Central memory CD8-positive, alpha-beta T cell (primary cell): Measurements from ENCODE around the gene CARD9.
A peak's percentile ranks its signal among the peaks of the same experiment; 100 is the strongest.

Experiments
- ATAC-seq: fragments of 150-1000 bp; cut with Tn5 transposase; replicated peaks from 2 replicates; pipeline ENCODE4 v1.10.0; 2022; ENCODE audit warnings: mild to moderate bottlenecking, moderate FRiP score, moderate number of reproducible peaks; ENCODE audit not compliant: poor library complexity, severe bottlenecking; ENCODE audit errors: extremely low read depth
- DNase-seq, 2 donors: peaks; one replicate each; pipeline ENCODE4 v3.0.0; 2021; ENCODE audit warnings: low spot score in 2 of 2
- H3K27ac Mint-ChIP-seq: one replicate; pipeline ENCODE4 v1.8.0; 2022; ENCODE audit warnings: low read depth, mild to moderate bottlenecking, moderate library complexity, mixed read lengths
- H3K27me3 Mint-ChIP-seq: one replicate; pipeline ENCODE4 v1.8.0; 2022; ENCODE audit warnings: mixed read lengths
- H3K36me3 Mint-ChIP-seq: one replicate; pipeline ENCODE4 v1.8.0; 2022; ENCODE audit warnings: mild to moderate bottlenecking, moderate library complexity, mixed read lengths; ENCODE audit not compliant: insufficient read depth
- H3K4me1 Mint-ChIP-seq: one replicate; pipeline ENCODE4 v1.8.0; 2022; ENCODE audit warnings: mixed read lengths
- H3K4me3 Mint-ChIP-seq: one replicate; pipeline ENCODE4 v1.8.0; 2022; ENCODE audit warnings: mild to moderate bottlenecking, moderate library complexity, mixed read lengths
- H3K9me3 Mint-ChIP-seq: one replicate; pipeline ENCODE4 v1.8.0; 2022; ENCODE audit warnings: mixed read lengths

The CARD9 gene

GRCh38 chr9:136397643-136398042 is 24.2 kb upstream of the CARD9 start:
- no peak overlapping the region for H3K4me3 Mint-ChIP-seq
- H3K27ac Mint-ChIP-seq: no peak overlapping the region
- peaks cover 13% of the 10 kb centered on the region for H3K4me1 Mint-ChIP-seq
- no peaks in the 10 kb centered on the region for H3K27me3 Mint-ChIP-seq
- peaks cover 10% of the 10 kb centered on the region for H3K36me3 Mint-ChIP-seq
- ATAC-seq (no peak), DNase-seq (no peak)
- no peaks in the 10 kb centered on the region for H3K9me3 Mint-ChIP-seq

GRCh38 chr9:136396219-136396515 is 22.7 kb upstream of the CARD9 start:
- no peak overlapping the region for H3K27ac Mint-ChIP-seq
- H3K9me3 Mint-ChIP-seq: no peaks in the 10 kb centered on the region
- no peaks in the 10 kb centered on the region for H3K27me3 Mint-ChIP-seq
- H3K4me3 Mint-ChIP-seq: no peak overlapping the region
- H3K36me3 Mint-ChIP-seq: peaks cover 17% of the 10 kb centered on the region
- no peak for ATAC-seq
- no peak for DNase-seq
- peaks cover 13% of the 10 kb centered on the region for H3K4me1 Mint-ChIP-seq

- Mint-ChIP-seq H3K4me3 (no peak overlapping the region), H3K4me1 (peaks cover 13% of the 10 kb centered on the region), H3K27ac (peak overlapping the region; percentile 70), H3K27me3 (no peaks in the 10 kb centered on the region), H3K9me3 (no peaks in the 10 kb centered on the region), H3K36me3 (peaks cover 21% of the 10 kb centered on the region)
- ATAC-seq (no peak), DNase-seq (no peak)
These were observed 22.1 kb upstream of the CARD9 start for GRCh38 chr9:136395345-136396218.

GRCh38 chr9:136395020-136395340 is 21.5 kb upstream of the CARD9 start:
- DNase-seq (no peak), ATAC-seq (no peak)
- no peak overlapping the region for H3K27ac Mint-ChIP-seq
- peaks cover 13% of the 10 kb centered on the region for H3K4me1 Mint-ChIP-seq
- H3K27me3 Mint-ChIP-seq: no peaks in the 10 kb centered on the region
- no peaks in the 10 kb centered on the region for H3K9me3 Mint-ChIP-seq
- peaks cover 23% of the 10 kb centered on the region for H3K36me3 Mint-ChIP-seq
- no peak overlapping the region for H3K4me3 Mint-ChIP-seq

GRCh38 chr9:136394312-136395019 is 21.0 kb upstream of the CARD9 start:
- ATAC-seq (no peak), DNase-seq (no peak)
- H3K4me1 Mint-ChIP-seq: peaks cover 13% of the 10 kb centered on the region
- H3K9me3 Mint-ChIP-seq: no peaks in the 10 kb centered on the region
- peaks cover 26% of the 10 kb centered on the region for H3K36me3 Mint-ChIP-seq
- no peak overlapping the region for H3K4me3 Mint-ChIP-seq
- H3K27ac Mint-ChIP-seq: no peak overlapping the region
- no peaks in the 10 kb centered on the region for H3K27me3 Mint-ChIP-seq

- peaks cover 3% of the 10 kb centered on the region for H3K4me1 Mint-ChIP-seq
- no peak overlapping the region for H3K4me3 Mint-ChIP-seq
- H3K27ac Mint-ChIP-seq: no peak overlapping the region
- ATAC-seq (no peak), DNase-seq (no peak)
- no peaks in the 10 kb centered on the region for H3K9me3 Mint-ChIP-seq
- H3K36me3 Mint-ChIP-seq: peaks cover 30% of the 10 kb centered on the region
- H3K27me3 Mint-ChIP-seq: no peaks in the 10 kb centered on the region
These were observed 20.1 kb upstream of the CARD9 start for GRCh38 chr9:136393531-136393930.

GRCh38 chr9:136392538-136393449 is 19.3 kb upstream of the CARD9 start:
- H3K4me3 Mint-ChIP-seq: no peak overlapping the region
- no peaks in the 10 kb centered on the region for H3K27me3 Mint-ChIP-seq
- H3K4me1 Mint-ChIP-seq: no peaks in the 10 kb centered on the region
- ATAC-seq (no peak), DNase-seq (no peak)
- no peaks in the 10 kb centered on the region for H3K9me3 Mint-ChIP-seq
- no peak overlapping the region for H3K27ac Mint-ChIP-seq
- H3K36me3 Mint-ChIP-seq: peaks cover 28% of the 10 kb centered on the region

- Mint-ChIP-seq H3K36me3 (peaks cover 31% of the 10 kb centered on the region), H3K4me1 (no peaks in the 10 kb centered on the region), H3K4me3 (no peak overlapping the region), H3K27me3 (no peaks in the 10 kb centered on the region), H3K9me3 (no peaks in the 10 kb centered on the region), H3K27ac (no peak overlapping the region)
- DNase-seq: no peak
- no peak for ATAC-seq
These were observed 18.5 kb upstream of the CARD9 start for GRCh38 chr9:136391737-136392537.

GRCh38 chr9:136389396-136389795 is 15.9 kb upstream of the CARD9 start:
- no peak for DNase-seq
- no peak overlapping the region for H3K27ac Mint-ChIP-seq
- H3K4me1 Mint-ChIP-seq: peaks cover 20% of the 10 kb centered on the region
- H3K27me3 Mint-ChIP-seq: no peaks in the 10 kb centered on the region
- H3K4me3 Mint-ChIP-seq: no peak overlapping the region
- no peak for ATAC-seq
- H3K36me3 Mint-ChIP-seq: peaks cover 38% of the 10 kb centered on the region
- no peaks in the 10 kb centered on the region for H3K9me3 Mint-ChIP-seq

- H3K27me3 Mint-ChIP-seq: no peaks in the 10 kb centered on the region
- H3K36me3 Mint-ChIP-seq: peaks cover 38% of the 10 kb centered on the region
- DNase-seq (no peak), ATAC-seq (no peak)
- peaks cover 24% of the 10 kb centered on the region for H3K4me1 Mint-ChIP-seq
- H3K9me3 Mint-ChIP-seq: no peaks in the 10 kb centered on the region
- H3K27ac Mint-ChIP-seq: no peak overlapping the region
- H3K4me3 Mint-ChIP-seq: no peak overlapping the region
These were observed 13.7 kb upstream of the CARD9 start for GRCh38 chr9:136387217-136387616.

GRCh38 chr9:136386018-136386417 is 12.5 kb upstream of the CARD9 start:
- H3K4me3 Mint-ChIP-seq: peak overlapping the region; percentile 45
- H3K27ac Mint-ChIP-seq: peak overlapping the region; percentile 33
- DNase-seq (no peak), ATAC-seq (no peak)
- H3K27me3 Mint-ChIP-seq: no peaks in the 10 kb centered on the region
- H3K36me3 Mint-ChIP-seq: peaks cover 31% of the 10 kb centered on the region
- no peaks in the 10 kb centered on the region for H3K9me3 Mint-ChIP-seq
- peaks cover 24% of the 10 kb centered on the region for H3K4me1 Mint-ChIP-seq

- DNase-seq (peak in 1 of 2 donors; percentile 38), ATAC-seq (peak; percentile 88)
- Mint-ChIP-seq H3K36me3 (peaks cover 27% of the 10 kb centered on the region), H3K4me1 (peaks cover 24% of the 10 kb centered on the region), H3K27me3 (no peaks in the 10 kb centered on the region), H3K27ac (no peak overlapping the region), H3K4me3 (peak overlapping the region; percentile 45), H3K9me3 (no peaks in the 10 kb centered on the region)
These were observed 11.5 kb upstream of the CARD9 start for GRCh38 chr9:136385015-136385414.
